ENCODE measurements around the gene MTIF3. TPM values are rescaled to one million over a fixed set of nuclear protein-coding genes. Genes with fewer than 3 reads are reported as not detected.
A peak's percentile ranks its signal among the peaks of the same experiment; 100 is the strongest.

The MTIF3 gene
- total RNA-seq, 2 experiments from 2014 or later = 61.6 to 61.8 TPM

DNA sequence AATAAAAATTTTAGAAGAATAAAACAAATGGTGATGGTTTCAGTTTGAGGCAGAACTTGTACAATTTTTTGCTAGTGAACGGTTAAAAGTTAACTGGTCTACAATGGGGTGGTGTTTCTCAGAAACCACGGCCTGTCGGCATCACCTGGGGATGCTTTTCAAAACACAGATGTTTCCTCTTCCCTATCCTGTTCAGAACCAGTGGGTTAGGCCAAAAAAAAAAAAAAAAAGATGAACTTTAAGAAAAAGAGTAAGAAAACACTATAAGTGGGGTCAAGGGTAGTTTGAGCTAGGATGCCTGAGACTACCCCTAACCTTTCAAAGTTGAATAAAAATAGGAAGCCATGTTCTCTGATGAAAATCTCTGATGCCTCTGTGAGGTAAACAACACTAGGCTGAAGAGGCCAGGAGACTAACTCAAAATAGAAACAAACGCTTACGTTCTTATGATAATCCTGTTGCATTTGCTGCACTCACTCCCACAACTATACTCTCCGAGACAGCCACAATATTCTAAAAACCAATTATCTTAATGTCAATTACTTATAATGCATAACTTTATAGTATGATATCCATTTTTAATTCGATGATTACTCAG is 3.3 kb downstream of the MTIF3 start:
- CTCF ChIA-PET = interaction anchor here (0.6 to 4.2 kb wide), 5 partner anchors 9 to 473 kb away, joined by 3 to 47 read pairs (median 3); partner anchors contain the start of gene GTF3A
- Mint-ChIP-seq H3K27ac (peak overlapping the region; percentile 85), H3K4me1 (peaks cover 66% of the 10 kb centered on the region), H3K4me3 (peak overlapping the region; percentile 64), H3K27me3 (no peaks in the 10 kb centered on the region), H3K36me3 (ENCODE audit: low read depth) (peaks cover 28% of the 10 kb centered on the region), H3K9me3 (no peaks in the 10 kb centered on the region)
- peak; percentile 45 for DNase-seq
- POLR2A ChIA-PET = interaction anchor here (0.7 to 10.9 kb wide), 2 partner anchors 15 to 21 kb away, joined by 3 to 351 read pairs; partner anchors contain the start of gene GTF3A

GRCh38 chr13:27442797-27443196 is 7.6 kb downstream of the MTIF3 start:
- ChIA-PET CTCF (interaction anchor here (1.0 kb wide), 2 partner anchors 8 to 17 kb away, joined by 3 read pairs; no protein-coding TSS in a partner anchor), POLR2A (interaction anchor here (1.4 to 4.9 kb wide), 6 partner anchors 8 to 178 kb away, joined by 3 to 113 read pairs (median 7); partner anchors contain the start of genes GTF3A and LNX2)
- DNase-seq = no peak
- Mint-ChIP-seq H3K27me3 (no peaks in the 10 kb centered on the region), H3K4me3 (peak overlapping the region; percentile 51), H3K27ac (peak overlapping the region; percentile 61), H3K4me1 (peaks cover 73% of the 10 kb centered on the region), H3K9me3 (no peaks in the 10 kb centered on the region), H3K36me3 (ENCODE audit: low read depth) (peaks cover 49% of the 10 kb centered on the region)

DNA sequence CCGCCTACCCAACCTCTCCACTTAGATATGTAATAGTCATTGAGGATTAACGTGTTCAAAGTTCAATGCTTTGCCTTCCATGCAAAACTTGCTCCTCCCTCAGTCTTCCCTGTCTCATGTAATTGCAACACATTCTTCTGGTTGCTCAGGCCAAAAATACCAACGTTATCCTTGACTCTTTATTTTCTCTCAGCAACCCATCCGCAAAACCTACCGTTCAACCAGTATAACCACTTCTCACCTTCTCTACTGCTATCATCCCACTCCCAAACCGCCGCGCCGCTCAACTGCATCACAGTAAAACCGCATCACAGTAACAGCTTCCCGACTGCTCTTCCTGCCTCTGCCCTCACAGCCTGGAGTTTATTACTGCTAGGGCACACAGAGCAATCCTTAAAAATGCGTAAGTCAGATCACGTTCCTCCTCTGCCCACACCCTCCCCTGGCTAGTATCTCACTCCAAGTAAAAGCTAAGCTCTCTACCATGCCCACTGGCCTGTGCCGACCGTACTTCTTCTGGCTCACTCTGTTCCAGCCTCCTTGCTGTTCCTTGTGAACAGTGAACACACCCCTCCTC is 8.2 kb downstream of the MTIF3 start:
- peaks cover 55% of the 10 kb centered on the region for H3K36me3 Mint-ChIP-seq (ENCODE audit: low read depth)
- ChIA-PET POLR2A (interaction anchor here (1.6 to 4.9 kb wide), 3 partner anchors 9 to 178 kb away, joined by 6 to 113 read pairs (median 8); partner anchors contain the start of genes GTF3A and LNX2), CTCF (interaction anchor here (1.0 kb wide), 1 partner anchor 9 kb away, joined by 3 read pairs; no protein-coding TSS in a partner anchor)
- peak overlapping the region; percentile 61 for H3K27ac Mint-ChIP-seq
- H3K27me3 Mint-ChIP-seq = no peaks in the 10 kb centered on the region
- H3K4me1 Mint-ChIP-seq = peaks cover 71% of the 10 kb centered on the region
- H3K9me3 Mint-ChIP-seq = no peaks in the 10 kb centered on the region
- peak overlapping the region; percentile 51 for H3K4me3 Mint-ChIP-seq
- peak; percentile 38 for DNase-seq

DNA sequence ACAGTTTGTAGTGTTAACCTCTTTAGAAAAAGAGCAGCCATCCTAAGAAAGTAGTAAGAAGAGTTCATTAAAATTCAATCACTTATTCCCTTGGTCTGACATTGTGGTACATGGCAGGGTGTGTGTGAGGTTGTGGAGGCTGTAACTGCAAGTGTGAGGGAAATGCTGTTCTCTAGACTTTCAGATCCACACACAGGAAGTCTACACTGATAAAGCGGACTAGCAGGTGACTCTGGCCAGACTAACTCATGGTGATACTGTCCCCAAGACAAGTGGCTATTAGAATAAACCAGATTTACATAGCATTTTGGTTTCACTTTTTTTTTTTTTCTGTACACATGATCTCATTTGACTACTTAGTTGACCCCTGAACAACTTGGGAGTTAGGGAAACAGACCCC is 10.0 kb downstream of the MTIF3 start:
- Mint-ChIP-seq H3K4me3 (no peak overlapping the region), H3K27me3 (no peaks in the 10 kb centered on the region), H3K9me3 (no peaks in the 10 kb centered on the region), H3K27ac (peak overlapping the region; percentile 44), H3K4me1 (peaks cover 58% of the 10 kb centered on the region), H3K36me3 (ENCODE audit: low read depth) (peaks cover 65% of the 10 kb centered on the region)
- ChIA-PET POLR2A (interaction anchor here (0.7 to 2.1 kb wide), 3 partner anchors 9 to 14 kb away, joined by 3 to 23 read pairs (median 3); partner anchors contain the start of genes GTF3A and MTIF3), CTCF (no interaction called here)
- no peak for DNase-seq

- no peak for DNase-seq
- no peak overlapping the region for H3K4me3 Mint-ChIP-seq
- H3K4me1 Mint-ChIP-seq = peaks cover 57% of the 10 kb centered on the region
- peaks cover 84% of the 10 kb centered on the region for H3K36me3 Mint-ChIP-seq (ENCODE audit: low read depth)
- CTCF ChIA-PET = no interaction called here
- H3K27ac Mint-ChIP-seq = no peak overlapping the region
- H3K27me3 Mint-ChIP-seq = no peaks in the 10 kb centered on the region
- POLR2A ChIA-PET = interaction anchor here (0.8 to 3.0 kb wide), 2 partner anchors 8 to 11 kb away, joined by 3 to 16 read pairs; no protein-coding TSS in a partner anchor
- H3K9me3 Mint-ChIP-seq = no peaks in the 10 kb centered on the region
These were observed 13.2 kb downstream of the MTIF3 start for GRCh38 chr13:27437126-27437525.

- peak overlapping the region; percentile 77 for H3K27ac Mint-ChIP-seq
- no peaks in the 10 kb centered on the region for H3K27me3 Mint-ChIP-seq
- H3K4me3 Mint-ChIP-seq = peak overlapping the region; percentile 15
- DNase-seq = no peak
- H3K4me1 Mint-ChIP-seq = peaks cover 55% of the 10 kb centered on the region
- H3K9me3 Mint-ChIP-seq = no peaks in the 10 kb centered on the region
- POLR2A ChIA-PET = interaction anchor here (0.6 to 1.8 kb wide), 6 partner anchors 12 to 189 kb away, joined by 3 to 9 read pairs (median 3); partner anchors contain the start of gene POLR1D
- peaks cover 79% of the 10 kb centered on the region for H3K36me3 Mint-ChIP-seq (ENCODE audit: low read depth)
- CTCF ChIA-PET = interaction anchor here (0.8 to 1.2 kb wide), 2 partner anchors 13 to 15 kb away, joined by 3 to 5 read pairs; no protein-coding TSS in a partner anchor
These were observed 17.7 kb downstream of the MTIF3 start for GRCh38 chr13:27432611-27433210.

DNA sequence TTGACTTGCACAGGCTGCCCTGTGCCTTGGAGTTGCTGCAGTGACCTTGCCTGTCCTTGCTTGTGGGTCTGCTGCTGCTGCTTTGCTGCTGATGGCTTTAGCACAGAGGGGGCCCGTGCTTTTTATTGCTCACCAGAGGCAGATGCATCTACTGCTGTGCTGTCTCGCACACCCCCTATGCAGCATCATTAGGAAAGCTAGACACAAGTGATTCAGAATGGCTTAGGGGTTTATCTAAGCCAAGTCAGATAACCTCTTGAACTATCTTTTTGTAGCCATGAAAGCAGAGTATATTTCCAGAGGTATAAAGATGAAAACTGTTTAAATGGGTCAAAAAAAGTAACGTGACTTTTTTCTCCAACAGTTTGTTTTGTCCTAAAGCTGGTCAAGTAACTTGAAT is 18.2 kb downstream of the MTIF3 start:
- POLR2A ChIA-PET = interaction anchor here (0.8 to 1.8 kb wide), 4 partner anchors 12 to 17 kb away, joined by 3 to 9 read pairs (median 4); no protein-coding TSS in a partner anchor
- Mint-ChIP-seq H3K27ac (peak overlapping the region; percentile 77), H3K4me1 (peaks cover 57% of the 10 kb centered on the region), H3K4me3 (peak overlapping the region; percentile 15), H3K9me3 (no peaks in the 10 kb centered on the region), H3K27me3 (no peaks in the 10 kb centered on the region), H3K36me3 (ENCODE audit: low read depth) (peaks cover 79% of the 10 kb centered on the region)
- no peak for DNase-seq
- CTCF ChIA-PET = interaction anchor here (0.8 to 1.2 kb wide), 2 partner anchors 13 to 16 kb away, joined by 3 to 5 read pairs; no protein-coding TSS in a partner anchor

GRCh38 chr13:27428160-27428559 is 22.2 kb downstream of the MTIF3 start:
- Mint-ChIP-seq H3K4me1 (peaks cover 66% of the 10 kb centered on the region), H3K27me3 (no peaks in the 10 kb centered on the region), H3K36me3 (ENCODE audit: low read depth) (peaks cover 62% of the 10 kb centered on the region), H3K9me3 (no peaks in the 10 kb centered on the region), H3K27ac (peak overlapping the region; percentile 96), H3K4me3 (peak overlapping the region; percentile 80)
- POLR2A ChIA-PET = interaction anchor here (1.2 to 6.5 kb wide), 5 partner anchors 12 to 296 kb away, joined by 3 to 351 read pairs (median 76); partner anchors contain the start of genes LNX2, MTIF3 and POLR1D
- CTCF ChIA-PET = interaction anchor here (2.5 to 4.3 kb wide), 4 partner anchors 17 to 192 kb away, joined by 7 to 47 read pairs (median 20); partner anchors contain the start of genes LNX2 and MTIF3
- DNase-seq = no peak

- Mint-ChIP-seq H3K4me3 (peak overlapping the region; percentile 80), H3K4me1 (peaks cover 63% of the 10 kb centered on the region), H3K27me3 (no peaks in the 10 kb centered on the region), H3K9me3 (no peaks in the 10 kb centered on the region), H3K36me3 (ENCODE audit: low read depth) (peaks cover 57% of the 10 kb centered on the region), H3K27ac (peak overlapping the region; percentile 96)
- CTCF ChIA-PET = interaction anchor here (2.5 to 4.3 kb wide), 4 partner anchors 17 to 193 kb away, joined by 7 to 47 read pairs (median 20); partner anchors contain the start of genes LNX2 and MTIF3
- POLR2A ChIA-PET = interaction anchor here (1.1 to 6.5 kb wide), 6 partner anchors 13 to 295 kb away, joined by 3 to 351 read pairs (median 50); partner anchors contain the start of genes LNX2, MTIF3 and POLR1D
- no peak for DNase-seq
These were observed 22.7 kb downstream of the MTIF3 start for GRCh38 chr13:27427641-27428040.

DNA sequence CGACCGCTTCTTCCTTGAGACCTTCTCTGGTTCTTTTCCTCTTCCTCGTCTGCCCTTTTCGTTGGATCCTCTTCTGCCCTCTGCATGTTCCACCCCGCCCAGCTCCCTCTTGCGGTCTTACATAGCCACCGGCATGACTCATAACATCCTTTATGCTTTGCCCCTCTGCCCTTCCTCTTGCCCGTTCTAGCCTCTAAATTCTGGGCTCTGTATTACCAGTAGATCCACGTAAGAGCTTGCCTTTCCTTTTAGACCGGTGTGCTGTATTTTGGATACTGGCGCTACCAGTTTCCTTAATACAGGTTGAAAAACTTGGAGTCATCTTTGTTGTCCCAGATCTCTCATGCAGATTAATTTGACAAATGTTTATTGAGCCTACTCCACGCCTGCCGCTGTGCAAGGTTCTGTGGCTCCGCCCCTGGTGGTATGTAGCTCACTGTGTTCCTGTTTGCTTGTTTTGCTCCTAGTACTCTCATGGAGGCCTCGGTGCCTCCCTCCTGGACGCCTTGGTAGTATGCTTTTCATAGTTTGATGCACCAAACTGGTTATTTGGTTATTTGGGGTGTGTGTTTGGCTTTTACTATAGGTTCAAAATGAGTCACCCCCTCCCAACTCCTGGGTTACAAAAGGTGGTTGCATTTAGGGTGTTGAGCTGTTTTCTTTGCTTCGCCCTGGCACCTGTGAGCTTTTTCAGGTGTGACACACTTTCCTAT is 24.3 kb downstream of the MTIF3 start:
- peaks cover 43% of the 10 kb centered on the region for H3K36me3 Mint-ChIP-seq (ENCODE audit: low read depth)
- no peaks in the 10 kb centered on the region for H3K9me3 Mint-ChIP-seq
- H3K4me1 Mint-ChIP-seq = peaks cover 49% of the 10 kb centered on the region

DNA sequence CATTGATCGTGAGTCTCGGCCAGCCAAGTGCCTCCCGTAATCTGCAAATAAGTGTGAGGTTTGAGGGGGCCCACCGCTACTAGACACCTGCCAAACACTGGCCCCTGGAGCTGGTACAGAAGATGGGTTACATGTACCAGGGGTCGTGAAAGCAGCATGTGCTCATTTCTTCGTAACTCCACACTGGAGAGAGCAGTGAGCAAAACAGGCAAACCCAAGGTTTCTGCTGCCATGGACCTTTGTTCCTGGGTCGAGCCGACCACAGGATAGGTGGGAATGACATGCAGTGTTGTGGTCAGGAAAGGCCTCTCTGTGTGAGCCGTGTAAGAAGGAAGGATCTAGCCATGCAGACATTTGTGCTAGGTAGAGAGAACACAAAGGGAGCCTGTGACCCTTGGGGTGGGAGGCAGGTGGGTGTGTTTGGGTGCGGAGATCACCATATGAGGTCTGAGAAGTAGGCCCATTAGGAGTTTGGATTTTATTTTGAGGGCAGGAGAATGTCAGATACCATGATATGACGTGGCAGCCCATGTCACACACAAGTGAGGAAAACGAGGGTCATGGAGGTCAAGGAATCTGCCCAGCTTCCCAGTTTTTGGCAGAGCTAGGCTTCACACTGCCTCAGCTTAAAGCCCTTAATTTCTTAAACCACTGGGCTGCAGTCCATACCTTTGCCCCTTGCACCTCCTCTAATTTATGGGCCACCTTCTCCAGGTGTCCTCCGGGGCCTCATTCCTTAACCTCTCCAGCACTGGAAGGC is 25.0 kb downstream of the MTIF3 start:
- POLR2A ChIA-PET = interaction anchor here (0.7 to 6.5 kb wide), 28 partner anchors 9 to 714 kb away, joined by 3 to 351 read pairs (median 4); partner anchors contain the start of genes LNX2, MTIF3, POLR1D and RPL21
- Mint-ChIP-seq H3K27me3 (no peaks in the 10 kb centered on the region), H3K4me3 (peak overlapping the region; percentile 80), H3K4me1 (peaks cover 41% of the 10 kb centered on the region), H3K36me3 (ENCODE audit: low read depth) (peaks cover 35% of the 10 kb centered on the region), H3K9me3 (no peaks in the 10 kb centered on the region), H3K27ac (peak overlapping the region; percentile 96)
- DNase-seq = no peak
- CTCF ChIA-PET = interaction anchor here (0.8 to 4.3 kb wide), 15 partner anchors 14 to 405 kb away, joined by 3 to 47 read pairs (median 5); partner anchors contain the start of genes LNX2, MTIF3 and POLR1D

More for the DNA sequence above, 24.3 kb downstream of the MTIF3 start:
- H3K27ac Mint-ChIP-seq = peak overlapping the region; percentile 96
- peak; percentile 87 for DNase-seq
- no peaks in the 10 kb centered on the region for H3K27me3 Mint-ChIP-seq
- CTCF ChIA-PET = interaction anchor here (0.8 to 4.3 kb wide), 15 partner anchors 15 to 404 kb away, joined by 3 to 47 read pairs (median 5); partner anchors contain the start of genes LNX2, MTIF3 and POLR1D
- POLR2A ChIA-PET = interaction anchor here (0.7 to 6.5 kb wide), 26 partner anchors 9 to 713 kb away, joined by 3 to 351 read pairs (median 4); partner anchors contain the start of genes LNX2, MTIF3, POLR1D and RPL21
- H3K4me3 Mint-ChIP-seq = peak overlapping the region; percentile 80

Measured in activated CD4-positive, alpha-beta memory T cell treated with anti-CD3 and anti-CD28 coated beads, Interleukin-2, amount 10 ng/mL, durations not matched to agents 7 days and 5 days (primary cell).